Kidney epithelial cell (primary cell): ENCODE results near the gene LEPROT. TPM values are rescaled to one million over a fixed set of nuclear protein-coding genes. Genes with fewer than 3 reads are reported as not detected.
A peak's percentile ranks its signal among the peaks of the same experiment; 100 is the strongest.

Source experiments
- DNase-seq: peaks from one replicate; pipeline ENCODE4 v3.0.0-alpha.2; 2010; ENCODE audit warnings: low read depth
- H3K27me3 ChIP-seq: 2 replicates; pipeline ENCODE4 v1.6.0; 2011; ENCODE audit warnings: low read length; ENCODE audit not compliant: control insufficient read depth, insufficient read depth
- H3K36me3 ChIP-seq: 2 replicates; pipeline ENCODE4 v1.5.1; 2011; ENCODE audit warnings: low read length; ENCODE audit not compliant: control insufficient read depth, insufficient read depth
- H3K4me3 ChIP-seq: 2 replicates; pipeline ENCODE4 v1.5.1; 2011; ENCODE audit warnings: low read depth, mild to moderate bottlenecking, control low read depth, low read length
- CTCF ChIP-seq: IDR thresholded peaks from 2 replicates; pipeline ENCODE4 v1.5.1; 2011; ENCODE audit warnings: mild to moderate bottlenecking, moderate library complexity, low read length, control low read depth, inconsistent platforms; ENCODE audit not compliant: insufficient read depth, poor library complexity, severe bottlenecking
- total RNA-seq: library from RNA; depleted of rRNA; stranded (reverse); fragments of >200 nt; gene quantifications from 2 replicates; pipeline ENCODE4 v1.2.3, GENCODE V29; 2015

The LEPROT gene
- total RNA-seq, 1 donor from 2014 or later = 59.6 TPM

GRCh38 chr1:65431111-65431705, 10.7 kb downstream of the LEPROT start:
- peak; percentile 56 for TF ChIP-seq CTCF
- no peak for DNase-seq
- Histone ChIP-seq H3K27me3 (no peaks in the 10 kb centered on the region), H3K36me3 (no peaks in the 10 kb centered on the region), H3K4me3 (no peak overlapping the region)

- Histone ChIP-seq H3K4me3 (no peak overlapping the region), H3K36me3 (no peaks in the 10 kb centered on the region), H3K27me3 (no peaks in the 10 kb centered on the region)
- TF ChIP-seq CTCF = no peak
- no peak for DNase-seq
These were observed 12.4 kb downstream of the LEPROT start for GRCh38 chr1:65432918-65433317.

- Histone ChIP-seq H3K27me3 (no peaks in the 10 kb centered on the region), H3K36me3 (no peaks in the 10 kb centered on the region), H3K4me3 (no peak overlapping the region)
- TF ChIP-seq CTCF = no peak
- no peak for DNase-seq
These were observed 13.8 kb downstream of the LEPROT start for GRCh38 chr1:65434255-65434654.

GRCh38 chr1:65434760-65435159, 14.3 kb downstream of the LEPROT start:
- TF ChIP-seq CTCF = no peak
- no peak for DNase-seq

GRCh38 chr1:65435987-65436386, 15.5 kb downstream of the LEPROT start:
- H3K27me3 ChIP-seq = no peaks in the 10 kb centered on the region
- TF ChIP-seq CTCF = no peak
- no peak overlapping the region for H3K4me3 ChIP-seq
- no peak for DNase-seq
- H3K36me3 ChIP-seq = no peaks in the 10 kb centered on the region

More at GRCh38 chr1:65434760-65435159, 14.3 kb downstream of the LEPROT start:
- no peaks in the 10 kb centered on the region for H3K27me3 ChIP-seq
- no peak overlapping the region for H3K4me3 ChIP-seq
- no peaks in the 10 kb centered on the region for H3K36me3 ChIP-seq

- no peaks in the 10 kb centered on the region for H3K27me3 ChIP-seq
- DNase-seq = no peak
- no peak for TF ChIP-seq CTCF
- no peaks in the 10 kb centered on the region for H3K36me3 ChIP-seq
- no peak overlapping the region for H3K4me3 ChIP-seq
These were observed 17.1 kb downstream of the LEPROT start for GRCh38 chr1:65437616-65438015.
